AG04450 (cell line): ENCODE results near the gene CAPN5. TPM values are rescaled to one million over a fixed set of nuclear protein-coding genes. Genes with fewer than 3 reads are reported as not detected.

Source experiments
- CTCF ChIA-PET: fragments of 300-600, 350-600 bp; formaldehyde crosslinking; extraction: SDS; loops from one replicate; lab custom pipeline; 2022; ENCODE audit warnings: antibody characterized with exemption, inconsistent platforms; lab: Charles Lee
- POLR2A ChIA-PET: fragments of 350-600 bp; formaldehyde crosslinking; extraction: SDS; loops from one replicate; lab custom pipeline; 2021; ENCODE audit warnings: antibody characterized with exemption, inconsistent platforms; lab: Yijun Ruan, JAX
- DNase-seq: peaks from one replicate; pipeline ENCODE4 v3.0.0-alpha.2; 2011; ENCODE audit warnings: low read depth, low spot score
- H3K27ac ChIP-seq: one replicate; pipeline ENCODE4 v1.5.1; 2012; ENCODE audit warnings: low read depth, low read length, control low read depth
- H3K27me3 ChIP-seq: one replicate; pipeline ENCODE4 v1.6.0; 2012; ENCODE audit warnings: low read length; ENCODE audit not compliant: control insufficient read depth, insufficient read depth
- H3K4me3 ChIP-seq: 2 replicates; pipeline ENCODE4 v1.5.1; 2011; ENCODE audit warnings: mild to moderate bottlenecking, low read depth, low read length, control low read depth
- H3K9me3 ChIP-seq: 2 replicates; pipeline ENCODE4 v1.5.1; 2012; ENCODE audit warnings: low read length; ENCODE audit not compliant: control insufficient read depth, insufficient read depth
- CTCF ChIP-seq: IDR thresholded peaks from 2 replicates; pipeline ENCODE4 v1.5.1; 2011; ENCODE audit warnings: low read depth, low read length, control low read depth, inconsistent platforms
- polyA plus RNA-seq: library from polyadenylated mRNA; depleted of rRNA; stranded (reverse); fragments of >200 nt; gene quantifications from 2 replicates; pipeline ENCODE4 v1.2.3, GENCODE V29; 2011

Gene CAPN5
- polyA plus RNA-seq, 1 experiment: 18.6 TPM

- ChIA-PET CTCF (interaction anchor here (0.6 to 2.9 kb wide), 4 partner anchors 15 to 39 kb away, joined by 3 to 14 read pairs (median 4); no protein-coding TSS in a partner anchor), POLR2A (no interaction called here)
- peaks cover 3% of the 10 kb centered on the region; the same call in 1 of the 2 replicates for H3K9me3 ChIP-seq
- no peak overlapping the region for H3K4me3 ChIP-seq
- no peak for DNase-seq
- no peak overlapping the region for H3K27ac ChIP-seq
- TF ChIP-seq CTCF: peak; percentile 17; the same call in 1 of the 2 replicates
- peaks cover 6% of the 10 kb centered on the region for H3K27me3 ChIP-seq
Measured at GRCh38 chr11:77062924-77063323, 3.8 kb upstream of the CAPN5 start.

- ChIA-PET POLR2A (no interaction called here), CTCF (interaction anchor here (0.6 to 2.9 kb wide), 4 partner anchors 15 to 40 kb away, joined by 3 to 14 read pairs (median 4); no protein-coding TSS in a partner anchor)
- Histone ChIP-seq H3K9me3 (no peaks in the 10 kb centered on the region), H3K27me3 (peaks cover 6% of the 10 kb centered on the region), H3K4me3 (no peak overlapping the region), H3K27ac (no peak overlapping the region)
- DNase-seq: no peak
- TF ChIP-seq CTCF: no peak
Measured at GRCh38 chr11:77063407-77063806, 3.4 kb upstream of the CAPN5 start.

GRCh38 chr11:77063861-77064260 is 2.9 kb upstream of the CAPN5 start:
- CTCF ChIA-PET: interaction anchor here (2.9 to 3.4 kb wide), 2 partner anchors 16 to 27 kb away, joined by 14 to 20 read pairs; no protein-coding TSS in a partner anchor
- TF ChIP-seq CTCF: no peak
- POLR2A ChIA-PET: no interaction called here
- no peak overlapping the region for H3K27ac ChIP-seq
- H3K4me3 ChIP-seq: no peak overlapping the region
- H3K9me3 ChIP-seq: no peaks in the 10 kb centered on the region
- no peak for DNase-seq
- peaks cover 6% of the 10 kb centered on the region for H3K27me3 ChIP-seq

- CTCF ChIA-PET: interaction anchor here (1.3 to 3.4 kb wide), 4 partner anchors 17 to 62 kb away, joined by 4 to 20 read pairs (median 9); no protein-coding TSS in a partner anchor
- no peak for TF ChIP-seq CTCF
- Histone ChIP-seq H3K4me3 (no peak overlapping the region), H3K27ac (no peak overlapping the region), H3K9me3 (no peaks in the 10 kb centered on the region), H3K27me3 (peaks cover 6% of the 10 kb centered on the region)
- no peak for DNase-seq
- POLR2A ChIA-PET: no interaction called here
Measured at GRCh38 chr11:77064648-77065217, 2.0 kb upstream of the CAPN5 start.

GRCh38 chr11:77065878-77066228 is 918 bp upstream of the CAPN5 start:
- CTCF ChIA-PET: interaction anchor here (0.6 to 3.4 kb wide), 5 partner anchors 19 to 222 kb away, joined by 3 to 20 read pairs (median 4); no protein-coding TSS in a partner anchor
- peak overlapping the region; percentile 64 for H3K4me3 ChIP-seq
- POLR2A ChIA-PET: interaction anchor here (1.4 kb wide), 1 partner anchor 25 kb away, joined by 10 read pairs; no protein-coding TSS in a partner anchor
- H3K27me3 ChIP-seq: no peaks in the 10 kb centered on the region
- no peak for DNase-seq
- no peak for TF ChIP-seq CTCF
- H3K9me3 ChIP-seq: no peaks in the 10 kb centered on the region
- peak overlapping the region; percentile 87 for H3K27ac ChIP-seq
